Activated T-cell treated with anti-CD3 and anti-CD28 coated beads, Interleukin-2, amount 50 U/mL, for 24 hours (primary cell): ENCODE measurements around the gene PNPLA5.
"Not testable (repeated sequence)": the region's sequence is repeated elsewhere in the genome, so short reads cannot be mapped to it uniquely, and the experiment has no call there.

Source experiments
- DNase-seq: peaks from one replicate; pipeline ENCODE4 v3.0.0-alpha.2; 2020
- H3K27ac Mint-ChIP-seq: 2 replicates; pipeline ENCODE4 v1.8.0; 2020; ENCODE audit warnings: mild to moderate bottlenecking, mixed read lengths
- H3K27me3 Mint-ChIP-seq: 2 replicates; pipeline ENCODE4 v1.8.0; 2020; ENCODE audit warnings: mixed read lengths
- H3K36me3 Mint-ChIP-seq: 2 replicates; pipeline ENCODE4 v1.8.0; 2020; ENCODE audit warnings: low read depth, mixed read lengths
- H3K4me1 Mint-ChIP-seq: 2 replicates; pipeline ENCODE4 v1.8.0; 2020; ENCODE audit warnings: low read depth, mixed read lengths
- H3K4me3 Mint-ChIP-seq: 2 replicates; pipeline ENCODE4 v1.8.0; 2020; ENCODE audit warnings: mild to moderate bottlenecking, moderate library complexity, mixed read lengths
- H3K9me3 Mint-ChIP-seq: 2 replicates; pipeline ENCODE4 v1.8.0; 2020; ENCODE audit warnings: mixed read lengths

The PNPLA5 gene

DNA sequence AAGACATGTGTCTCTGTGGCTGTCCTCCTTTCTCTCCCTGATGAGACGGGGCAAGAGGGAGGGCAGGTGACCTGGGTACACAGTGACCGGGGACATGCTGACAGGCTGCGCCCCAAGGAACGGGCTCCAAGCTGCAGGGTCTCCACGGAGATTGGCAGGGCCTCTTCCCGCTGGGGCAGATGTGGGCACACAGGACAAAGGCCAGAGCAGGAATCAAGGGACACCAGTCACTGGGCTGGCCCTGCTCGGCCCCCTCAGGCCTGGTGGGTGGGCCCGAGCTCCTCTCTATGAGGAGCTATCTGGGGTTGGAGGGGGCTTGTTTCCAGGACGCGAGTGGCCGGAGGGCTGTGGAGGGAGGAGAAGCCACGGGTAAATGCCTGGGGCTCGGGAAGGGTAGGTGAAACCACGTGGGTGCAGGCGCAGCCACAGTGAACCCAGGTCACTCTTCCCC, 11.2 kb downstream of the PNPLA5 start:
- Mint-ChIP-seq H3K4me3 (no peak overlapping the region), H3K27ac (no peak overlapping the region), H3K36me3 (no peaks in the 10 kb centered on the region), H3K9me3 (no peaks in the 10 kb centered on the region), H3K4me1 (no peaks in the 10 kb centered on the region), H3K27me3 (peaks cover 49% of the 10 kb centered on the region)
- DNase-seq, result no peak

DNA sequence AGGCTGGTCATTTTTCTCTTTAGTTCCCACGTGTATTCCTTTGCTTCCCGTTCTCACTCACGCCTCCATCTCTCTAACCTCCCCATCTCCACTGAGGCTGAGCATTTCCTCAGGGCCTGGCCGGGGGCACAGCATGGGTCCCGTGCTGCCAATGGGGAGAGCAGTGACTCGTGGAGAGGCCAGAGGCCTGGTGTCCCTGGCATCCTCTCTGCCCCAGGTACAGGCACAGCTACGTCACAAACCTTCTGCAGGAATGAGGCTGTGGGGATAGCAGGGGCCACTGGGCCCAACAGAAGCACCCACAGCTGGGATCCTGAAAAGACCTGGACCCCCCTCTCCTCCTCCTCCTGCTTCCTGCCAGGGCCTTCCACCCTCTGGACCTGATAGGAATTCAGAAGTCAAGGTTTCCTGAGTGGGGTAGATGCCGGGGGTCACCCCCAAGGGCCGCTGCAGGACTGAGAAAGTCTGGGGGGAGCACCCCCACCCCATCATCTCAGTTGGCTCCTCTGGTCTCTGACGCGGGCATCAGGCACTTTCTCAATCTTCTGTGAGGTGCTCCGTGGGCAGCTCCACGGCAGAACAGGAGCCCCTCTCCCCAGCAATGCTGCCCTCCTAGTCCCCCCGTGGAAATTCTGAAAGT, 11.8 kb downstream of the PNPLA5 start:
- no peaks in the 10 kb centered on the region for H3K9me3 Mint-ChIP-seq
- H3K27me3 Mint-ChIP-seq, result peaks cover 51% of the 10 kb centered on the region
- H3K27ac Mint-ChIP-seq, result no peak overlapping the region
- H3K4me1 Mint-ChIP-seq, result no peaks in the 10 kb centered on the region
- no peak overlapping the region for H3K4me3 Mint-ChIP-seq
- no peak for DNase-seq
- H3K36me3 Mint-ChIP-seq, result no peaks in the 10 kb centered on the region

DNA sequence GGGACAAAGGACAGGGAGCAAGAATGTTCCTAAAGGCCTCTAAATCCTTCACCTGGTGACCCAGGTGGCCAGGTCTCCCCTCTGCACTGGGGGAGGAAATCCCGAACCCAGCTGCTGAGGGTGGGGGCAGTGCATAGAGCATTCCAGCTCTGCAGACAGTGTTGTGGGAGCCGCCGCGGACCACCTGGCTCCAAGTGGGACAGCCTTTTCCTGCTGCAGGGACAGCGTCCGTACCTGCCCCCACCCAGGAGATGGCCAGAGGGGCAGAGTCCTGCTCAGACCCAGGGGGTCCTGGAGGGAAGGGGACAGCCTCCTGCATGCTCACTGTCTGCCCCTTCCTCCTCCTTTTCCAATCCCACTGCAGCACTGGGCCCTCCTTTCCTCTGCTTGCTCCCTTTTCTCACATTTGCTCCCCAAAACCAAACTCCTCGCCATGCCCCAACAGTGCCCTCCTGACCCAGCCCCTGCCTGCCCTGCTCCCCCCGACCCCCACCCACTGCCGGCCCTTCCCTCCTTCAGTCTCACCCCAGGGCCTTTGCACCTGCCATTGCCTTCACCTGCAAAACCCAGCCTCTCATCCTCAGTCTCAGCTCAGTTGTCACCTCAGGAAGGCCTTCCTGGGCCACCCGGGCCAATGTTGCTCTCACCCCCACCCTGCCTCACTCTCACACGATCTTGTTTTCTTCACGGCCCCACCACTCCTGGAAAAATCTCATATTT, 12.8 kb downstream of the PNPLA5 start:
- no peak overlapping the region for H3K4me3 Mint-ChIP-seq
- no peaks in the 10 kb centered on the region for H3K4me1 Mint-ChIP-seq
- no peaks in the 10 kb centered on the region for H3K36me3 Mint-ChIP-seq
- H3K27me3 Mint-ChIP-seq, result peaks cover 54% of the 10 kb centered on the region
- no peaks in the 10 kb centered on the region for H3K9me3 Mint-ChIP-seq
- no peak for DNase-seq
- H3K27ac Mint-ChIP-seq, result no peak overlapping the region

DNA sequence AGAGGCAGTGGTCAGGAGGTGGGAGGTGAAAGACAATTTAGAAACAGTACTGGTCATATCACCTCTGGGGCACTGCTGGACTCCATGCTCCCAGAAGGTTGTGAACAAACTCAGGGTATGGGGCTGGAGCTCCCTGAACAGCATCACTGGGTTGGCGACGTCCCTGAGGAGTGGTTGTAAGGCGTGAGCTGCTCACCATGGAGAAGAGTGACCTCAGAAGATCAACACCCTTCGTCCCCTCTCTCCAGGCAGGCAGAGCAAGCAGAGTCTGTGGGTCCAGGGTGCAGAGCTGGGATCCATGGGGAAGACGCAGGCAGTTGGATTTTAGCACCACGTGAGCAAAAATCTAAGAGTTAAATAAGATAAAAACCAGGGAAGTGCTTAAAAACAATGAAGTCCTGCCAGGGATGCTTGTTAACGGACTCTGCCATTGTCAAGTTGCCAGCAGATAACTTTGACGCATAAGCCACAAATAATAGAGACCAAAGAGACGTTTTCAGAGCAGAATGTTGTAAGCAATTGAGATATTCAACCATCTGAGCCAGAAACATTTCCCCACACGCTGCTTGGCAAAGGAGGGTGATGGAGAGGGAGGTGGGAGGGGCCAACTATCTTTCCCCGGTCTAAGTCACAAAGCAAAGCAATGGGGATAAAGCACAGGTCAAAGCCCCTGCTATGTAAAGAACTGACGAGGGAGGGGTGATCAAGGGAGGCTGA, 13.6 kb downstream of the PNPLA5 start:
- no peak for DNase-seq
- no peaks in the 10 kb centered on the region for H3K4me1 Mint-ChIP-seq
- no peak overlapping the region for H3K27ac Mint-ChIP-seq
- H3K4me3 Mint-ChIP-seq, result no peak overlapping the region
- no peaks in the 10 kb centered on the region for H3K9me3 Mint-ChIP-seq
- H3K36me3 Mint-ChIP-seq, result no peaks in the 10 kb centered on the region
- H3K27me3 Mint-ChIP-seq, result peaks cover 57% of the 10 kb centered on the region

DNA sequence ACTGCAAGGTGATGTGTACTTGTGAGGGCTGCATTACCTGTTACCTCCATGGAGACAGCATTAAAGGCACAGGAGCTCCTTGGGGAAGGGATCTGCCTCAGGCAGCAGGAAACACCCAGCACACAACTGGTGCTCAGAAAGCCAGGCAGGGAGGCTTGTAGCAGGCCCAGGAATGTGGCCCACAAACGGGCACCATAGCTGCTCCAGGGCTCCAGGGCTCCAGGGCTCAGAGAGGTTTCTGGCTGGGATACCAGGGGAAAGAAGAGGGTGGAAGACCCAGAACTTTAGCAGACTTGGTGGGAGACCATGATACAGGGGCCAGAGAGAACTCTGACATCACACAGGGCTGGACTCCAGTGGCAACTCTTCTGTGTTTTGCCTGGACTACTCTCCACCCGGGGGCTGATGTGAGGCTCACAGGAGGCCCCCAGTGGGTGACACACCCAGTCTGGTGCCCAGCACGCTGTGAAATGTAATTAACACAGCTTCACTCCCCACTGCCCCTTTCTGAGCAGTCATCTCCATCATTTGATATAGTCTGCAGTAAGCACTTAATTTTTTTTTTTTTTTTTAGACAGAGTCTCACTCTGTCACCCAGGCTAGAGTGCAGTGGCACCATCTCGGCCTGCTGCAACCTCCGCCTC, 14.8 kb downstream of the PNPLA5 start:
- Mint-ChIP-seq H3K9me3 (no peaks in the 10 kb centered on the region), H3K36me3 (no peaks in the 10 kb centered on the region), H3K4me3 (no peak overlapping the region), H3K4me1 (no peaks in the 10 kb centered on the region), H3K27me3 (peaks cover 52% of the 10 kb centered on the region), H3K27ac (no peak overlapping the region)
- no peak for DNase-seq

DNA sequence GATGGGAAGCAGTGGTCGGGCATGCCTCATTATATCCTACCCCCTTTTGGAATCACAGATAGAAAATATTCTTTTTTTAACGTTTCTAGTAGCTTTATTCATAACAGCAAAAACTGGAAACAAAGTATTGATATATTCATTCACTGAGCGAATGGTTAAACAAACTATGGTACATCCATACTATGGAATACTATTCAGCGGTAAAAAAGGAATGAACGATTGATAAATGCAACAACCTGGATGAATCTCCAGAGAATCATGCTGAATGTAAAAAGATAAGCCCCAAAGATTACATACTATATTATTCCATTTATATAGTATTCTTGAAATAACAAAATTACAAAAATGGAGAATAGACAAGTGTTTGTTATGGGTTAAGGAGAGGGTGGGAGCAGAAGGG, 22.0 kb downstream of the PNPLA5 start:
- no peak overlapping the region for H3K27ac Mint-ChIP-seq
- DNase-seq, result no peak
- peaks cover 1% of the 10 kb centered on the region for H3K9me3 Mint-ChIP-seq
- no peaks in the 10 kb centered on the region for H3K4me1 Mint-ChIP-seq
- H3K36me3 Mint-ChIP-seq, result no peaks in the 10 kb centered on the region
- peaks cover 32% of the 10 kb centered on the region for H3K27me3 Mint-ChIP-seq
- H3K4me3 Mint-ChIP-seq, result no peak overlapping the region

DNA sequence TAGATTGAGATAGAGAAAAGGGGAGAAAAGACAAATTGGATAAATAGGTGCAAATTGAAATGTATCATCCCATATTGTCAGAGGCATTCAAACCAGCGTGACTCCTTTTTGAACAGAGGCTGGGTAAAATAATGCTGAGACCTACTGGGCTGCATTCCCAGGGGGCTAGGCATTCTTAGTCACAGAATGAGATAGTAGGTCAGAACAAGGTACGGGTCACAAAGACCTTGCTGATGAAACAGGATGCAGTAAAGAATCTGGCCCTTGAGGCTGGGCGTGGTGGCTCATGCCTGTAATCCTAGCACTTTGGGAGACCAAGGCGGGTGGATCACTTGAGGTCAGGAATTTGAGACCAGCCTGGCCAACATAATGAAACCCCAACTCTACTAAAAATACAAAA, 22.8 kb downstream of the PNPLA5 start:
- not testable (repeated sequence) for H3K27ac Mint-ChIP-seq, DNase-seq, H3K9me3 Mint-ChIP-seq, H3K4me3 Mint-ChIP-seq, H3K36me3 Mint-ChIP-seq, H3K4me1 Mint-ChIP-seq
- H3K27me3 Mint-ChIP-seq, result peaks cover 34% of the 10 kb centered on the region

DNA sequence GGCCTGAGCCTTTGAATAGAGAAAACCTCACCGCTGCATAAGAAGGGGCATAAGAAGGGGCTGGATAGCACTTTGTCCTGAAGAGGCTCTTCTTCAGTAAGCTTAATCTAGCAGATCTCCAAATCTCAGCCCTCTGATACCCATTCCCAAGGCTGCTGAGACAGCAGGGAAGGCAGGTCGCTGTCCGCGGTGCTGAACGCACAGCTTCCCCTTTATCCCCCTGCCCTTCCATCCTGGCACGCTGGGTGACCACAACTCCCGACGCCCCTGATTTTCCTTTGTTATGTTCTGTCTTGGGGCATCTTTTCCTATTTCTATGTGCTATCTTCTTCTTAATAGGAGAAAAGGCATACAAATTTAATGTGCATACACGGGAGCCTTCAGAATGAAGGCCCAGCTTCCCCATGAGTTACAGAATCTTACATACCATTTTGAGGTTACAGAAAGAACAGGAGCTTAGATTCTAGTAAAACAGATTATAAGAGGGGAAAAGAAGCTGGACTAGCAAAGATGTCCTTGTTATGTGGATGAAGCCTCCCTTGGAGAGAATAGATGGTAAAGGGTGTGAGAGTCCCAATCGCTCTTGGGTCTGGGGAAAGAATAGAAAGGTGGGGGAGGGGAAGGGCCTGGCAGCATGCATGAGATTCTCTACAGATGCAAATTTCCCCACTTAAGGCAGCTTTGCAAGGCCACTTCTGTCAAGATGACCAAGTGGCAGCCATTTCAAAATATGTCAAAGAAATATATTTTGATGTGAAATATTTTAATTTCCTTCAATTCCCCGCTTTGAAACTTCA, 23.8 kb downstream of the PNPLA5 start:
- no peak for DNase-seq
- no peaks in the 10 kb centered on the region for H3K4me1 Mint-ChIP-seq
- no peaks in the 10 kb centered on the region for H3K36me3 Mint-ChIP-seq
- H3K9me3 Mint-ChIP-seq, result peaks cover 1% of the 10 kb centered on the region
- H3K27me3 Mint-ChIP-seq, result peaks cover 40% of the 10 kb centered on the region
- no peak overlapping the region for H3K4me3 Mint-ChIP-seq
- no peak overlapping the region for H3K27ac Mint-ChIP-seq

DNA sequence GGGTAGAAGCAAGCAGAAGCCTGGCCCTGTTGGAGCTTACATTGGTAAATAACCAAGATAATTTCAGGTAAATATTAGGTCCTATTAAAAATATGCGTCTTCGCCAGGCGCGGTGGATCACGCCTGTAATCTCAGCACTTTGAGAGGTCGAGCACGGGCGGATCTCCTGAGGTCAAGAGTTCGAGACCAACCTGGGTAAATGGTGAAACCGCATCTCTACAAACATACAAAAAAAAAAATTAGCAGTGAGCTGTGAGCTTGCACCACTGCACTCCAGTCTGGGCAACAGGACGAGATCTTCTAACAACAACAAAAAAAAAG, 29.0 kb downstream of the PNPLA5 start:
- peaks cover 75% of the 10 kb centered on the region for H3K27me3 Mint-ChIP-seq
- H3K36me3 Mint-ChIP-seq, result no peaks in the 10 kb centered on the region
- DNase-seq, result no peak
- H3K27ac Mint-ChIP-seq, result no peak overlapping the region
- H3K9me3 Mint-ChIP-seq, result no peaks in the 10 kb centered on the region
- peak overlapping the region; percentile 15 for H3K4me3 Mint-ChIP-seq
- H3K4me1 Mint-ChIP-seq, result peaks cover 9% of the 10 kb centered on the region

DNA sequence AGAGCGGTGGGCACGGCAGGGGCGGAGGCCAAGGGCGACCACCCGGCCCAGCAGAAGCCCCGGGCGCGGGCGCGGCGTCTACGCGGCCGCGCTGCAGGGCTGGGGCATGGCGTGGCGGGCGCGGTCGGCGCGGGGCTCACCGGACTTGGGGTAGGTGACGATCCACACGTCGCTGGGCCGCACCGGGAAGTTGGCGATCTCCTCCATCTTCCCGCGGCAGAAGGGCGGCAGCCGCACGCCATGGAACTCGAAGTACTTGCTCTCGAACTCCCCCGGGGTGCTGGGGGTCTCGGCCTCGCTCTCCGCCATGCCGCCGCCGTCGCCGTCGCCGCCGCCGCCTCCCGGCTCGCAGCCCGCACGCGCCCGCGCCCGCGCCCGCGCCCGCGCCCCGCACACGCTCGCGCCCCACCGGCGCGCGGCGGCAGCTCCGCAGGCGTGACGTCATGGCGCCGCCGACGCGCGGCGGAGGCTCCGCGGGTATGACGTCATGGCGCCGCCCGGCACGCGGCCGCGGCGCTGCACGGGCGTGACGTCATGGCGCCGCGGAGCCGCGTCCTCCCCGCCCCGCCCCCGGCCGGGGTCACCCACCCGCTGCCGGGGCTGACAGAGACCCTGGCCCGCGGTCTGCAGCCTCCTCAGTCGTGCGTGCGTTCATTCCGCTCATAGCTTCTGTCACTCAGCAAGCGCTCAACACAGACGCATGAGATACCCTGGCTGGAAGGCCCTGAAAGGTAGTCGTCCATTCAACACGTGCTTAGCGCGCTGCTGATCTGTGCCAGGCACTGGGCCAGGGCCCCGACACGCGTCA, 29.5 kb downstream of the PNPLA5 start, which contains the start of gene SULT4A1:
TSS of gene SULT4A1 (minus strand) at position 440 of the 808 bp plus-strand sequence. CDS start at position 309, 131 bp downstream.
- H3K4me1 Mint-ChIP-seq, result peaks cover 9% of the 10 kb centered on the region
- peak within 1 kb of the TSS; percentile 15 for H3K4me3 Mint-ChIP-seq
- no peak within 1 kb of the TSS for H3K27ac Mint-ChIP-seq
- peaks cover 75% of the 10 kb centered on the region for H3K27me3 Mint-ChIP-seq
- H3K9me3 Mint-ChIP-seq, result peaks cover 3% of the 10 kb centered on the region
- no peaks in the 10 kb centered on the region for H3K36me3 Mint-ChIP-seq
- DNase-seq, result no peak

DNA sequence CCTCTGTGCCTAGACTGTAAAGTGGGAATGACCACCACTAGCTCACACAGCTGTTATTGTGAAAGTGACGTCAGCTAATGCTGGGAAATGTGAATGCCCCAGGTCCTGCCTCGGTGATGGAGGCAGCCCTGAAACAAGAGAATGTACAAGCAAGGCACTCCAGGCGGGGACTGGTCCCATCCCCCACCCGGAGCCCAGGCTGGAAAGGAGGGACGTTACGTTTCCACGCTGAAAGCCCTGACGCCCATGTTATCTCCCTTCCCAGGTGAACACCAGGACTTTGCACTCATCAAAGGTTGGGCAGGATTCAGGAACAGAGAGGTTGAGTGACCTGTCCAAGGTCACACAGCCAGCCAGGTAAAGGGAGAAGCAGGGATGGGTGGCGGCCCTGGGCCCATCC, 30.3 kb downstream of the PNPLA5 start:
- no peak for DNase-seq
- Mint-ChIP-seq H3K27me3 (peaks cover 82% of the 10 kb centered on the region), H3K9me3 (peaks cover 9% of the 10 kb centered on the region), H3K27ac (no peak overlapping the region), H3K36me3 (no peaks in the 10 kb centered on the region), H3K4me3 (no peak overlapping the region), H3K4me1 (peaks cover 9% of the 10 kb centered on the region)

DNA sequence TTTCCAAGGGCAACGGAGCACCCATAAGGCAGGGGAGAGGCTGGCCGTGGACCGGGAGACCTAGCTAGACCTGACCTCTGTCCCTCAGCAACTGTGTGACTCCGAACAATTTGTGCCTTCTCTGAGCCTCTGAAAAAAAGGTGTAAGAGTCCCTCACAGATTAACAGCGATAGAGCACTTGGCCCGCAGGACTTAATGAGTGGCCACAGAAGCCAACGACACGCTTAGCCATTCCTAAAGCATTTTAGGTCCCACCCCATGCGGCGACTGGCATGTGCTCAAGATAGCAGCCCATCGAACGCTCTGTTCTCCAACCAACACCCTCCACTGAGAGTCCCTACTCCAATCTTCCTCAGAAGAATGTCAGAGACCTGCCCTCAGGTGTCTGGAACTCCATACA, 31.0 kb downstream of the PNPLA5 start:
- peaks cover 82% of the 10 kb centered on the region for H3K27me3 Mint-ChIP-seq
- H3K4me1 Mint-ChIP-seq, result peaks cover 9% of the 10 kb centered on the region
- H3K36me3 Mint-ChIP-seq, result no peaks in the 10 kb centered on the region
- H3K4me3 Mint-ChIP-seq, result no peak overlapping the region
- no peak overlapping the region for H3K27ac Mint-ChIP-seq
- DNase-seq, result no peak
- H3K9me3 Mint-ChIP-seq, result peaks cover 12% of the 10 kb centered on the region

DNA sequence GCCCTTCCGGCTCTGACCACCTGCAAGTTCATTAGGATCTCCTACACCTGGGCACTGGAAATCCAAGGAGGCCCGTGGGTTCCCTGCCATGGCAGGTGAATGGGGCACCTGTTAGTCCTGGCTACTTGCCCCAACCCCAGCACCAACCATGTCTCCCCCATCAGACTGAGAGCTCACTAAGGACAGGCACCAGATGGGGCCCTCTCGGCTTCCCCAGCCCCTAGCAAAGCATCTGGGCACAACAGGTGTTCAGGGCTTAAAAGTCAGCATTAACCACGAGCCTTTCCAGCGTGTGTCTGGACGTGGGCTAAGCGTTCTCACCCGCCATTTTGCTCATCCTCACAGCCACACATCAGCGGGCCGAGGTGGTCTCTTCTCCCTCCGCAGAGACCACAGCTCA, 31.7 kb downstream of the PNPLA5 start:
- Mint-ChIP-seq H3K36me3 (no peaks in the 10 kb centered on the region), H3K4me1 (peaks cover 9% of the 10 kb centered on the region), H3K27ac (no peak overlapping the region), H3K9me3 (peaks cover 12% of the 10 kb centered on the region), H3K4me3 (no peak overlapping the region), H3K27me3 (peaks cover 80% of the 10 kb centered on the region)
- DNase-seq, result no peak
